Activated gamma-delta T cell (primary cell): Measurements from ENCODE around the gene MRPL46.
"Not testable (repeated sequence)": the region's sequence is repeated elsewhere in the genome, so short reads cannot be mapped to it uniquely, and the experiment has no call there.

Experiments
- DNase-seq: peaks from one replicate; lab custom pipeline; 2025; lab: John Stamatoyannopoulos, UW

The MRPL46 gene

DNA sequence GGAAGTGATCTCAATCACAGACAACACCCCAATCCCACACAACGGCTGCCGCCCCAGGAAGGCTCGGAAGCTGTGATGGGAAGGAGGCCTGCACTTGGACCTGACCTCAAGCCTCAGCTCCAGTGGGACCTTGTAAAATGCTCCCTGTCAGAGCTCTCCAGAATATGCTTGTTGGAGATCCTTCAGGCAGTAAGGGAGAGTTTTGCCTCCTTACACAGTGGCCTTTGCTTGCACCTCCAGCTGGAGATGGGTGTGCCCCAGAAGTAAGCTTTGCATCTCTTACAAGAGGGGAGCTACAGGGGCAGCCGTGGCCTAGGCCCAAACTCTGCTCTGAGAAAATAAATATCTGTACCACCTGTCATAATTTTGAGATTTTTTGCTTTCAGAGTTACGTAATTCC, 10.7 kb upstream of the MRPL46 start:
- no peak for DNase-seq

DNA sequence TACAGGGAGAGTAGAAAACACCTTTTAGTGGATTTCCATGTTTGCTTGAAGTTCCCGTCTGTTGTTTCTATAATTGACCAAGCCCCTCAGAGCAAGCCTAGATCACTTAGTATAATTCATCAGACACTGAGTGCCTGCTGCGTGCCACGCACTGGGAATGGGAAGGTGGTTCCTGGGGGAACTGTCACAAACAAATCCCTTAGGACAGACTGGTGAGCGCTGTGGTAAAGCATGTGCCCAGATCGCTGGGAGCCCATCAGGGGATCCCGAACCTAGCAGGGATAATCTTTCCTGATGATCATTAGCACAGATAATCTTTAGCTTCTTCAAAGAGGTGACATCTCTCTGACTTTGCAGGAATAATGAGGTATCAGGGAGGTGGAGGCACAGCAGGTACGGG, 9.9 kb upstream of the MRPL46 start:
- no peak for DNase-seq

DNA sequence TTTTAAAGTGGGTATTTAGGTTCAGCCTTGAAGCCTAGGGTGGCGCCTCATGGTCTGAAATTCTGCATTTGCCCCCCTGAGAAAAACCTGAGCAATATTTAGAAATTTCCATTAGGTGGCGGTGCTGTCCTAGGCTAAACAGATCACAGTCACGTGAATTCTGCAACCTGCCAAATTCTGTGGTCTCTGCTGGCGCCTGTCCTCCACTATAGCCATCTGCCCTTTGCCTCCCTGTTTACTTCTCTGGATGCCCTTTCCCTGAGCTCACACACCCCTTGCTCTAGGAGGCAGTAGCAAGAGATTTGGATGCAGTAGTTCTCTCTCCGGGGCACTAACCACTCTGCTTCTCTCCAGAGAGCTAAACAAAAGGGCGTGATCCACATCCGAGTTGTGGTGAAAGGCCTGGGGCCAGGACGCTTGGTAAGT, 9.5 kb upstream of the MRPL46 start:
- no peak for DNase-seq

DNA sequence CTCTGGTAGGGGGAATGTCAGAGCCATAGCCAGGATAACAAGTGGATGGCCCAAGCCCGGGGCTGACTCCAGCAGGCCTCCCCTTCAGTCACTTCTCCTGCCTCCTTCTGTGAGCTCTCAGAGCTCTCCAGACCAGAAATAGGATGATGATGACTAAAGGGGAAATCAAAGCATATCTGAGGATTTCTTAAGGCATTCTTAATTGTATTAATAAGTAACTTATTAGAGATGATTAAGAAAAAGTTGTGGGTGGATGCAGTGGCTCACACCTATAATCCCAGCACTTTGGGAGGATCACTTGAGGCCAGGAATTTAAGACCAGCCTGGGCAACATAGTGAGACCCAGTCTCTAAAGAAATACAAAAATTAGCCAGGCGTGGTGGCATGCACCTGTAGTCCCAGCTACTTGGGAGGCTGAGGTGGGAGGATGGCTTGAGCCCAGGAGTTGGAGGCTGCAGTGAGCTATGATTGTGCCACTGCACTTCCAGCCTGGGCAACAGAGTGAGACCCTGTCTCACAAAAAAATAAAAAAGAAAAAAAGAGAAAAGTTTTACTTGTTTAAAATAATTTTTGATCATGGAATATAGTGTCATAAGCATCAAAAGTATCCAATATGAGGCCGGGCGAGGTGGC, 6.6 kb upstream of the MRPL46 start:
- DNase-seq: not testable (repeated sequence)

DNA sequence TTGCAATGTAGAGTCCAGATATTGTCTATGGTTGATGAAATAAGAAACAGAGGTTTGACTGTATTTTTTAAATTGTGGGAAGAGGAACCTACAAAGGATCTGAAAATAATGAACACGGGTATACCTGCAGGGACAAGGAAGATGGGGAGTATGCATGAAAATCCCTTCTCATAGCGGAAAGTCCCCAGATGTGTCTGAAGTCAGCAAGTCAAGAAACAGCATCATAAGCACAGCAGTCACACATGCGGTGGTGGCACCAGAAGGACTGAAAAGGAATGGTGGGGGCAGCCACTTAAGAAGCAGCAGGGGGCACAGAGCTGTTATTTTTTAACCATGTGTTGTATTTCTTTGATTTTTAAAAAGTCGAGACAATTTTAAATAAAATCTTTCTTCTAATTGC, 5.0 kb upstream of the MRPL46 start:
- no peak for DNase-seq

DNA sequence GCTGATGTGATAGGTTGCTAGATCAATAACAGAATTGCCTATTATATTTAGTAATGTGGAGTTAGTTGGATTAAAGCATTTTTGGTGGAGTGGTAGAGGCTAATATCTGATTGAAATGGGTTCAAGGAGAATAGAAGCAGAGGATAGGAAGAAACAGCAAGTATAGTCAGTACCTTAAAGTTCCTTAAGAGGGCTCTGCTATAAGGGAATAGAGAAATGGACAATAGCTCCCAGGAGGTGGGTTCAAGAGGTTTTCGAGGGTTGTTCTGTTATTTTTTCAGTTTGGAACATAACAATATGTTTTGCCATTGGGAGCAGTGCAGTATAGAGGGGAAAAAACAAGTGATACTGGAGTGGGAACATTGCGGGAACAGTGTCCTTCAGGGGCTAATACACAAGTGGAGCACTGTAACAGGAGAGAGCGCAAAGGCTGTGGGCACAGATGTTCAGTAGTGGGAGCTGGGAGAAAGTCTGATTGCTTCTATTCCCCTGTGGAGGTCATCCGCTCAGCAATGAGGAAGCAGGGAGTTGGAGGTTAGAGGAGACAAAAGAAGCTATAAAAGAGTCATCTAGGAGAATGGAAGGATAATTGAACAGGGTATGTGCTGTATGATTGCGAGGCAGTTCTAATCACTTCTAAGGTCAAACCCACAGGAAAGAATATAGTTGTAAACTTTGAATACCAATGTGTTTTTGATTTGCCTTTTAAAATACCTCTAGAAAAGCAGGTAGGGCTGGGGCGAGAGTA, 3.6 kb upstream of the MRPL46 start:
- DNase-seq: no peak

DNA sequence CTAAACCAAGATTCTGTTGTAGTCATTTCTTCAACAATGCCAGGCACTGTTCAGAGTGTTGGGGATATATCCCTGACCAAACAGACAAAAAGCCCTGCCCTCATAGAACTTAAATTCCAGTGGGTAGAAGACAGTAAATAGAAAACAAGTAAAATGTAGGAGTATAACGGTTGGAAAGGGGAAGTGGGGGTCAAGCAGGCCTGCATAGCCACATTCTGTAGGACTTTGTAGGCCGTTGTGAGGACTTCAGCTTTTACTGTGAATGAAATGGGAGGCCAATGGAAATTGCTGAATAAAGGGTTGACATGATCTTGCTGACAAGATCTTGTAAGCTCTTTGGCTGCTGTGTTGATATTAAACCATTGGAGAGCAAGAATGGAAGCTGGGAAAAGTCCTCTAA, 2.1 kb upstream of the MRPL46 start:
- DNase-seq: no peak

DNA sequence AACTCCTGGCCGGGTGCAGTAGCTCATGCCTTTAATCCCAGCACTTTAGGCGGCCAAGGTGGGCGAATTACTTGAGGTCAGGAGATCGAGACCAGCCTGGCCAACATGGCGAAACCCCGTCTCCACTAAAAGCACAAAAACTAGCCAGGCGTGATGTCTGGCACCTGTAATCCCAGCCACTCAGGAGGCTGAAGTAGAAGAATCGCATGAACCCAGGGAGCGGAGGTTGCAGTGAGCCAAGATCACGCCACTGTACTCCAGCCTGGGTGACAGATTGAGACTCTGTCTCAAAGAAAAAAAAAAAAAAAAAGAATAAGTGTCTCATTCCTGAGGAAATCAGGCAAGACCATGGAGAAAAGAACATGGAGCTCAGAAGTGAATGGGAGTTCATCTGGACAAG, 1.5 kb upstream of the MRPL46 start:
- DNase-seq: not testable (repeated sequence)

DNA sequence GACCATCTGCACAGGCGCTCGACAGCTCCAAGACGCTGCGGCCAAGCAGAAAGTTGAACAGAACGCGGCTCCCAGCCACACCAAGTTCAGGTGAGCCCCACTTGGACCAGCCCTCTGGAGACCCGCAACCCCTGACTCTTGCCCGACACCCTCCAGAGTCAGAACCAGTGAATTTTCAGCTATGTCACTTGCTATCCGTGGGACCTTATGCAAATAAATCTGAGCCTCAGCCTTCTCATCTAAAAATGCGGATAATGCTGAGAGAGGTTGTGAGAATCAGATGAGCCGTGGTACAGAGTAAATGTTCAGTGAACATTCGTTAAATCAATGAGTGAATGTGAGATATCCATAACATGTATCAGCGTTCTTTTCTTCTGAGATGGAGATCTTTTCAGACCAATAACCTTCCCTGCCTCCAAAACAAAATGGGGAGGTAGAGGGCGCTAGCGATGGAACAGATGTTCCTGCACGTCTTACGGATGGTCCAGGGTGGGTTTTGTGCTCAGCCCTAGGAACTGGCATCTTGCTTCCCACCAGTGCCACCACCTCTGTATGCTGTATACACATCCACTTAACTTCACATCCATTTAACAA, 844 bp upstream of the MRPL46 start:
- DNase-seq: no peak

DNA sequence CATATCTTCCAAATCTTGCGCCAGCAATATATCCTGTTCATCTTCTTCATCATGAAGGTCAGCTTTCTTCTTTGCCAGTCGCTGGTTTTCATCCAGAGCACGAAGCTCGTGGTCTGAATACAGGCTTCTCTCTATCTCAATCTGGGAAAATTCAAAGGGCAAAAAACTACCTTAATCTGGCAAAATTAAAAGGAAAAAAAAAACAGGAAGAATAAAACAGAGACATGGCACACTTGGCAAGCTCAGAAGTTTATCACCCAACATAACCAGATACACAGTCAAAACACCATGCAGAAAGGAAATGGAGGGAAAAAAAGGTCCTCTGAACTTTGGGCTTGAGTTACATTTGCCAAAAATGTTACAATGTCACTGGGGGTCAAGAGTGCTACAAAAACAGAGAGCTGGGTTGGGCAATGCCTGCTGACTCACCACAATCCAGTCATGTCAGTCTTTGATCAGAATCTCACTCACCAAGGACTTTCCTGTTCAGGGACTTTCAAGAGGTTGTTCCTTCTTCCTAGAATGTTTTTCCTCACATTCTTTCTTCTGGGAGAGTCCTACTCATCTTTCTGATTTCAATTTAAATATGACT, 1.5 kb downstream of the MRPL46 start:
- DNase-seq: no peak

DNA sequence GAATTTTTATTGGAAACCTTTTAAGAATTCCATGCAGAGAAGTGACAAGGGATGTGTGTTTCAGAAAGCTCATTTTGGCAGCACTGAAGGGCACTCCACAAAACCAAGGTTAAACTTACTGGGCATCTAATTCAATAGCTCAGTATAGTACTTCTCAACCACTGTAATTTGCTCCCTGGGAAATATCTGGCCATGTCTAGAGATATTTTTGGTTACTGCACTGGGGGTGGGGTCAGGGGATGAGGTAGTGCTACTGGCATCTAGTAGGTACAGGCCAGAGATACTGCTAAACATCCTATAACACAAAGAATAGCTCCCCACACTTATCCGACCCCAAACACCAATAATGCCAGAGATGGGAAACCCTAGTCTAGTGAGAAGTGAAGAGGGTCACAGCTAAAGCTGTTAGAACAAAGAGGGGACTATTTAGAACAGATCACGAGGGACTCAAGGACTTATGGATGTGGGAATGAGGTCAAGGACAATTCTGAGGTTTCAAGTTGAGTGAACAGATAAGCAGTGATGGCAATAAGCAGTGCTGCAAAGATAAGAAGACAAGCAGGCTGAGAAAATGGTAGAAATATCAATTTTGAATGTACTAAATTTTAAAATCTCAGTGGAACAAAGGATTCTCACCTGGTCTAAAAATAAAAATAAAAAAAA, 3.2 kb downstream of the MRPL46 start:
- DNase-seq: no peak

DNA sequence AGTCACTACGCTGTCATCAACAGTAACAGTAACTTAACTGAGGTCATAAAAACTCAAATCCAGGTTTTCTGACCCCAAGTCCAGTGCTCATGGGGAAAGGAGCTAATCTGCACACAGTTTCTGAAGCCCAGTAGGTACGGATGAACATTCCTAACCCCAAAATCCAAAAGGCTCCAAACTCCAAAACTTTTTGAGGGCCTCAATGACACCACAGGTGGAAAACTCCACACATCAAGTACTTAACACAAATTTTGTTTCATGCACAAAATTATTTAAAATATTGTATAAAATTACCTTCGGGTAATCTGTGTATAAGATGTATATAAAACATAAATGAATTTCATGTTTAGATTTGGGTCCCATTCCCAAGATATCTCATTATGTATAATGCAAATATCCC, 10.5 kb downstream of the MRPL46 start:
- no peak for DNase-seq

DNA sequence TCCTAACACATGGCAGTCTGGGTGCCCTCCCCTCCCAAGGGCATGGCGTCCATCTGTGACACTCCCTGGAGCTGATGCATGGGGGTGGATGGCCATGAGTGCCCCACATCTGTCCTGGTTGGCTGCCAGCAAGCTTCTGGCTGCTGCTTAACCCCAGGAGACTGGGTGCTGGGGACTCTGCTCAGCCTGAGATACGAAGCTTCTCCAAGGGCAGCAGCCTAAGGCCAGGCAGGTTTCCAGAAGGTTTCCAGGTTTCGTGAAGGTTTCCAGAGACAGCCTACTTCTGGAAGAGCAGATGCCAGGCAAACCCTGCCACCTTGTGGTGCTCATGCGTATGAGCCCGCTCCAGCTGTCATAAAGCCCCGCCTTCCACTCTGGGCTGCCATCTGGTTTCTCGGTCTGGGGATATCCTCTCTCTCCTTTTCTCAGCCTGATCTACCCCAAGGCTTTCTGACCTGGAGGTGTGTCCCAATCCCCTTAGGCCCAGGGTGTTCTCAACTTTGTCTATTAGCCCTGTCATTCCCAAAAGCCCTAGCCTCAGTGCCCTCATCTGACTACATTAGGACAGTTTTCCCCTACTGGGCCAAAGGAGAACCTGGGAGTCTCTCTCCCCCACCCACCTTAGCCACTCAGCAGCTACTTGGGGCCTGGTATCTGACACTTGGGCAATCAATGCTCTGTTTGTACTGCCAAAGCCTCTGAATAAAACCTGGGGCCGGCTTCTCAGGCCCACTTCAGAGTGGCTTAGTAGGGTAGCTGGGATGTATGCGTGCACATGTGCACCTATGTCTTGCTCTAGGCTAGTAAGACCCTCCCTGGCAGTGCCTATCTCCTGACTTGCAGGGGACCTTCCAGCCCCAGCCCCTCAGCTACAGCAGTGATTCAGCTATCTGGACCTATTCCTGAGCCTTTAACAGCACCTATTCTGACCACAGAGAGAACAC, 12.0 kb downstream of the MRPL46 start:
- DNase-seq: no peak

DNA sequence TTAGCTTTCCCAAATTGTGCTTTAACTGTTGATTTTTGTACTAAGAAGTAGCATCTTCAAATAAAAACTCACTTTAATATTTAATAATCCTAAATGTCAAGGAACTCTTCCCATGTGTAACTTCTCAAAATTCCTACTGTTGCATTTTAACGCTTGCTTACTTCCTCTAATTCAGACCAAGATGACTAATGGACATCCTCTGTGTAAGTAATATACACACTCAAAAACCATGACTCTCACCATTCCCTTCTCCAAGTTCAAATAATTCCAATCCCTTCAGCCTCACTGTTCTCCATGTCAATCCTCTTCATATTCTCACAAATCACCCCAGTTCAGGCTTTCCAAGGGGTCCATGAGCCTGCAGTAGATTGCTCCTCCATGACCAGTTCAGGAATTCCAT, 13.0 kb downstream of the MRPL46 start:
- no peak for DNase-seq

DNA sequence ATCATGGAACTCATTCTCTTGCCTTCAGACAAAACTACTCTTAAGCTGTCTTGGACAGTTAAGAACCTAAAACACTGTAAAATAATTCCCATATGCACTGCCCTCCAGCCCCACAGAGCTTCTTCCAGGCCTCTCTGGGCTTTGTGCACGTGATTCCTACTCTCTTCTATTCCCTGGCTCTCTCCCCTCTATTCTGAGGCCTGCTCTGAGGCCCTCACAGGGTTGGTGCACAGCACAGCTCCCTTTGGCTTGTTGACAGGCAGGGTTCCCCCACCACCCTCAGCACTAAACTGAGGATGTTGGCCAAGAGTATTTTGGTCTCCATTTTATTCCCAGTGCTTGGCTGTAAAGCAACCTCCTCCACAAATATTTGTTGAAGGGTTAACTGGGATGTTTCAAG, 13.5 kb downstream of the MRPL46 start:
- DNase-seq: no peak

DNA sequence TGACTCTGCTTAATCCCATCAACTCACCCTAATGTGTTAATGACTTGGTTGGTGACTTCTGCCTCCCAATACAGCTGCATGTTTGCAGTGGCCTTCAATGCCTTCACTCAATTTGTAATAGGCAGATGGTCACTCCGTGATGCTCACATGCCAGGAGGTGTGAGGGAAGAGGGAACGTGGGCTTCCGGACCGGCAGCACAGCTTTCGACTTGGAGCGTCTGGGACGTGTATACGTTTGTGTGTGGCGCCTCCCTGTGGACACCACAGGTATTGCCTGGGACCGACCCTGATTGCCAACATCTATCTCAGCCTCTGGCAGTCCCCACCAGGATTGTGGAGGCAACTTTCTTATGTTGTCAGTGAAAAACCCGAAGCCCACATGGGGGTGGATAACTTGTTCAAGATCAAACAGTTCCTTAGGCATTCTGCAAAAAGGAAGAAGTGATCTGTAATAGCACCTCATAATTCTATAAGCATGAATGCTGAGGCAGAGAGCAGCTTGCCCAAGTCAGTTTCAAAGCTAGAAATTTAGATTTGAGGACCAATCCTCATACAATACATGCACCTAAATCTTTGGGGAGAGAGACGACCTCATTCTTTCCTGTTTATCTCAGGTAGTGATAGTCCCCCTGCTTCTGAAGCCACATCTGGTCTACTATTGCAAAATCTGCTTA, 16.9 kb downstream of the MRPL46 start:
- no peak for DNase-seq

DNA sequence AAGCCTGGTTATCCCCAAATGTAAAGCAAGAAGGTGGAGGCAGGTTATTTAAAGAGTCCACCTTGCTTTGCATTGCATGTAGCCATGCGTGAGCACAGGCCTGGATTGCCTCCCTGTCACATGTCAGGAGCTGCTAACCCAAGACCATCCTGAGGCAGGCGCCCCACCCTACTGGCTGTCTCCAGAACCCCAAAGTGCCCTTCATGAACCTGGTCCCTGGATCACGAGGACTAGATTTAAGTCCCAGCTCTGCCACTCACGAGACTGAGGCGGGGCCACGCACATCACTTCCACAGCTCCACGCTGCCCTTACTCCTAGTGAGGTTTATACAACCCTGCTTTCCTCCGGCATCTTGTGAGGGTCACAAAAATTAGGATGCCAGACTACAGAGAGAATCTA, 17.6 kb downstream of the MRPL46 start:
- DNase-seq: no peak

DNA sequence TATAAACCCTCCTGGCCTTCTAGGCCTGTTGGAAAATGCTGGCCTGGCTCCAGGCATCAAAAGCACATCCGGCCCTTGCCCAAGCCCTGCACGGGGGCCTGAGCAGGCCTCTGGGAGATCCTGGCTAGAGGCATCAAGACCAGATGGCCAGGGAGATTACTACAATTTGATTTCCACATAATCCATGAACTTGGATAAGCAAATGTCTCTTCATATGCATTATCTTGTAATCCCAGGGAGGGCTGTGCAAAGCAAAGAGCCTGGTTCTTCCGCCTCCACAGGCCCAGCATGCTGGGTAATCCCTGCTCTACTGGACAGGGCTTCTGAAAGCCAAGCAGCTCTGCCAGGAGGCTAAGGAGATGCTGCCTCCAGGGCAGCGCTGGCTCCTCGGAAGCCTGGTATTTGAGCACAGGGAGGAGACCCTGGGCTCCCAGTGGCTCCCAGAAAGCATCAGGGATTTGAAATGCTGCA, 18.2 kb downstream of the MRPL46 start:
- no peak for DNase-seq

DNA sequence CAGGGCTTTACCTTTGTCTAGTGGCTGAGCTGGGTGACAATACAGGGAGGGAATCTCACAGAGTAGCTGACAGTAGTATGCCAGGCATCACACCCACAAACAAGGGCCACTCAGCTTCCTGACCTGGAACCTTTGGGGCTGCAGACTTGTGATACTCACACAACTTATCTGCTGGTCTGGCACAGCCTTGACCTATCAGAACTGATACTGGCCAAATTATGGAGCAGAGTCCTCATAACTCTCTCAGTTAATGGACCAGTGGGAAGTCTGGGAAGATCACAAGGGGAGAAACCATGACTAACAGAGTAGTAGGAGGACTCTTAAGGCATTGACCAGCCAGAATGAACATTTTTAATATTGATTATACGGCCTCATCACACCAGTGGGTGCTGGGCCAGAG, 19.4 kb downstream of the MRPL46 start:
- no peak for DNase-seq

DNA sequence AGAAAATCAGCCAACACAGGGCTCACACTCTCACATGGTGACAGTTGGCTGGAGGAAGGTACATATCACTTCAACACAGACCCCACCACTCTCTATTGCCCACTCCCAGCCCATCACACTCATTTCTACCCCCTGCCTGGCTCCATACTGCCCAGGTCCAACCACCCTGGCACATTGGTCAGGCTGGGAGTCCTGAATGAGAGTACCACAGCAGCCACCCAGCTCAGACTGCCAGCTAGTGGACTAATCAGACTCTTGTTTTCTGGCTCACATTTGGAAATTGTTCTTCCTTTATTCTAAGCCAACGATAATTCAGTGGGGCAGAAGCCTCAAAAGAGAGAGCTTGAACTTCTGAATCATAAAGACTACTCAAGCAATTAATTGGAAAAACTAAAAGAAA, 20.0 kb downstream of the MRPL46 start:
- no peak for DNase-seq
